GM18499 (cell line): ENCODE measurements around the gene SNN.

ENCODE experiments used
- ATAC-seq: cut with Tn5 transposase; IDR thresholded peaks from one replicate; pipeline ENCODE4 v1.9.1; 2021; ENCODE audit warnings: moderate number of reproducible peaks; ENCODE audit not compliant: insufficient read depth, unreplicated experiment

SNN gene

GRCh38 chr16:11725457-11725856, 57.2 kb downstream of the SNN start:
- ATAC-seq: no peak

GRCh38 chr16:11726008-11726407, 57.8 kb downstream of the SNN start:
- no peak for ATAC-seq

DNA sequence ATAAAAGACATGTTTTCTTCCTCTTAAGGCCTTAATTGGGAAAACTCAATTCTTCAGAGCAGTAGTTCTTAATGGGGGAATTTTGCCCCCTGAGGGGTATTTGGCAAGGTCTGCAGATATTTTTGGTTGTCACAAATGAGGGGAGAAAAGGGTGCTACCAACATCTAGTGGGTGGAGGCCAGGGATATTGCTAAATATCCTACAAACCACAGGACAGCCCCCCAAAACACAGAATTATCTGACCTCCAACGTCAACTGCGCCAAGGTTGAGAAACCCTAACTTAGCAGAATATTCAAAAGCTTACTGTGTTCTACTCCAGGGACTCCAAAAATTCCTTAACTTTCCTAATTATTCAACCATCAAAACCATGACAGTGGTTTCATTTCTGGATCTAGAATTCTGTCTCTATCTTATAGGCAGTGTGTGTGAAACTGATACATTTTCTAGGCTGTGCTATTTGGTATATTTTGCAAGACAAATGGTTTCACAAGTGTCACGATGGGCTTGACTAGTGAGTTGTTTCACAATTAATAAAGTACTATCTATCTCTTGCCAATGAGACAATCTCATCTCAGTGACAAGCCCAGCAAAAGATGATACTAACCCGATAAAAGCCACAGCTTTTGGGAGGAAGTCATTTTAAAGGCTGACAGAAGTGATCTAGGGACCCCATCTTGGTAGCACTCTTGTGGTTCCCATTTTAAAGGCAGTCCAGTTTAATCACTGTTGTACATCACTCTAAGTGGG, 59.7 kb downstream of the SNN start:
- ATAC-seq: no peak
